NCI-H2107 treated with DMSO at 0.1 percent for 48 hours (cell line): Measurements from ENCODE around the gene TBL1XR1.
"Not testable (repeated sequence)": the region's sequence is repeated elsewhere in the genome, so short reads cannot be mapped to it uniquely, and the experiment has no call there.

ENCODE experiments used
- DNase-seq: peaks from one replicate; lab custom pipeline; 2025; ENCODE audit not compliant: unreplicated experiment; lab: John Stamatoyannopoulos, UW

TBL1XR1 gene

GRCh38 chr3:177208781-177209180, 11.5 kb upstream of the TBL1XR1 start:
- DNase-seq = no peak

- DNase-seq = no peak
Measured at GRCh38 chr3:177208223-177208622, 10.9 kb upstream of the TBL1XR1 start.

GRCh38 chr3:177206936-177207335, 9.7 kb upstream of the TBL1XR1 start:
- DNase-seq = no peak

GRCh38 chr3:177203689-177204395, 6.6 kb upstream of the TBL1XR1 start:
- DNase-seq = no peak

- DNase-seq = not testable (repeated sequence)
Measured at GRCh38 chr3:177203016-177203415, 5.7 kb upstream of the TBL1XR1 start.

GRCh38 chr3:177201700-177202397, 4.6 kb upstream of the TBL1XR1 start:
- no peak for DNase-seq

GRCh38 chr3:177199206-177199760, 2.0 kb upstream of the TBL1XR1 start:
- no peak for DNase-seq

GRCh38 chr3:177197727-177198460, 612 bp upstream of the TBL1XR1 start:
- DNase-seq = peak; percentile 66

- DNase-seq = no peak
Measured at GRCh38 chr3:177196456-177197040, 734 bp downstream of the TBL1XR1 start.

GRCh38 chr3:177196008-177196455, 1.2 kb downstream of the TBL1XR1 start:
- peak; percentile 69 for DNase-seq

GRCh38 chr3:177195242-177195991, 1.9 kb downstream of the TBL1XR1 start:
- peak; percentile 76 for DNase-seq

GRCh38 chr3:177194299-177194698, 3.0 kb downstream of the TBL1XR1 start:
- DNase-seq = no peak

GRCh38 chr3:177193688-177194268, 3.5 kb downstream of the TBL1XR1 start:
- DNase-seq = peak; percentile 93

- DNase-seq = not testable (repeated sequence)
Measured at GRCh38 chr3:177193275-177193674, 4.0 kb downstream of the TBL1XR1 start.

GRCh38 chr3:177190756-177191681, 6.3 kb downstream of the TBL1XR1 start:
- no peak for DNase-seq

GRCh38 chr3:177190184-177190583, 7.1 kb downstream of the TBL1XR1 start:
- not testable (repeated sequence) for DNase-seq

GRCh38 chr3:177188325-177188724, 9.0 kb downstream of the TBL1XR1 start:
- not testable (repeated sequence) for DNase-seq

GRCh38 chr3:177186306-177186705, 11.0 kb downstream of the TBL1XR1 start:
- DNase-seq = peak; percentile 35

- no peak for DNase-seq
Measured at GRCh38 chr3:177185035-177185574, 12.2 kb downstream of the TBL1XR1 start.
